Retinal pigment epithelial cell (primary cell): Measurements from ENCODE around the gene TFEB.

Source experiments
- DNase-seq: peaks from one replicate; pipeline ENCODE4 v3.0.0-alpha.2; 2010; ENCODE audit warnings: low read depth
- H3K4me3 ChIP-seq: 2 replicates; pipeline ENCODE4 v1.5.1; 2011; ENCODE audit warnings: mild to moderate bottlenecking, low read length, control low read depth, moderate library complexity
- CTCF ChIP-seq: conservative IDR thresholded peaks from 2 replicates; pipeline ENCODE4 v1.5.1; 2011; ENCODE audit warnings: low read depth, low read length, control low read depth, inconsistent platforms

Gene TFEB

DNA sequence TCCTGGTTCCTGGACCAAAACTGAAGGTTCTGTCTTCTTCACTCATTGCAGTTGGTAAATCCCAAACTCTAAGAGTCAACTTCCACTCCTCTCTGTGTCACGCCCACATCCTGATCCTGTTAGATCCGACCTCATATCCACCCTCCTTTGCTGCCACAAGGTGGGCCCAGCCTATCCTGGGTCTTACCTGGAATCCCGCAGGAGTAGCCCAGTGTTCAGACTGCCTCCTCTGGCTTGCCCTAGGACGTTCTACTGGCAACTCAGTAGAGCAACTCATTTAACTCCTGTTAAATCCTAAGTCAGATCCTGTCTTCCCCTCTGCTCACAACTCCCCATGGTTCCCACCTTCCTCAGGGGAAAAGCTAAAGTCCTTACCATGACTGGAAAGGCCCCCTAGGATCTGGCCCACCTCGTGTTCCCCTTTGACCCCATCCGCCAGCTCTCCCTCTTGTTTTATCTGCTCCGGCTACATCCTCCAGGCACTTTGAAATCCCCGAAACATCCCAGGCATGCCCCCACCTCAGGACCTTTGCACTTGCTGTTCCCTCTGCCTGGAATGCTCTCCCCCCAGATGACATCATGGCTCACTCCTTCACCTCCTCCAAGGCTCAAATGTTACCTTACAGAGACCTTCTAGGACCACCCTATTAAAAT, 43.9 kb downstream of the TFEB start:
- TF ChIP-seq CTCF: no peak
- DNase-seq: no peak
- H3K4me3 ChIP-seq: no peak overlapping the region

GRCh38 chr6:41690541-41691330, 44.7 kb downstream of the TFEB start:
- no peak for TF ChIP-seq CTCF
- DNase-seq: no peak
- no peak overlapping the region for H3K4me3 ChIP-seq

- no peak for DNase-seq
- no peak for TF ChIP-seq CTCF
Observed at GRCh38 chr6:41689171-41690008, 46.0 kb downstream of the TFEB start.

GRCh38 chr6:41688256-41688965, 47.0 kb downstream of the TFEB start:
- TF ChIP-seq CTCF: no peak
- DNase-seq: no peak
- H3K4me3 ChIP-seq: no peak overlapping the region

More at GRCh38 chr6:41689171-41690008, 46.0 kb downstream of the TFEB start:
- H3K4me3 ChIP-seq: no peak overlapping the region

GRCh38 chr6:41687501-41688175, 47.8 kb downstream of the TFEB start:
- TF ChIP-seq CTCF: no peak
- DNase-seq: no peak

More at GRCh38 chr6:41687501-41688175, 47.8 kb downstream of the TFEB start:
- no peak overlapping the region for H3K4me3 ChIP-seq
